IMR-90 (cell line): Measurements from ENCODE around the gene PLPP7. TPM values are rescaled to one million over a fixed set of nuclear protein-coding genes. Genes with fewer than 3 reads are reported as not detected.

Experiments
- ATAC-seq: fragments of 200-7000 bp; cut with Tn5 transposase; 2 replicates; pipeline ENCODE4 v1.9.1; 2020; ENCODE audit warnings: low read depth, mild to moderate bottlenecking, moderate library complexity
- BruUV-seq: library from RNA; stranded (reverse); fragments of 400-500 nt; replicated peaks from 2 replicates; lab custom pipeline; 2021; lab: Mats Ljungman, UMichigan
- CTCF ChIA-PET: fragments of 300-600 bp; formaldehyde crosslinking; extraction: SDS; loops from one replicate; lab custom pipeline; 2021; ENCODE audit warnings: antibody characterized with exemption; lab: Yijun Ruan, JAX
- POLR2A ChIA-PET: fragments of 300-600 bp; sonication (Branson Sonifier 250); formaldehyde crosslinking; loops from one replicate; lab custom pipeline; 2022; ENCODE audit warnings: antibody characterized with exemption; ENCODE audit not compliant: unreplicated experiment; lab: Charles Lee
- DNase-seq: peaks from one replicate; pipeline ENCODE4 v3.0.0; 2013
- H2AFZ ChIP-seq: replicated peaks from 2 replicates; pipeline ENCODE3; 2013; ENCODE audit warnings: low read length, mild to moderate bottlenecking; ENCODE audit not compliant: poor library complexity
- H2AK5ac ChIP-seq: 2 replicates; pipeline ENCODE4 v1.6.1; 2013; ENCODE audit warnings: low read depth, low read length, inconsistent platforms
- H2AK9ac ChIP-seq: replicated peaks from 2 replicates; pipeline ENCODE3; 2013; ENCODE audit warnings: mild to moderate bottlenecking, low read depth, low read length, moderate library complexity; ENCODE audit not compliant: poor library complexity
- H2BK120ac ChIP-seq: 2 replicates; pipeline ENCODE4 v1.6.1; 2013; ENCODE audit warnings: low read depth, low read length, inconsistent platforms
- H2BK15ac ChIP-seq: 3 replicates; pipeline ENCODE4 v1.6.1; 2013; ENCODE audit warnings: low read depth, low read length, inconsistent platforms
- H2BK20ac ChIP-seq: 2 replicates; pipeline ENCODE4 v1.6.1; 2013; ENCODE audit warnings: low read depth, mild to moderate bottlenecking, inconsistent platforms, low read length, moderate library complexity
- H2BK5ac ChIP-seq: 2 replicates; pipeline ENCODE4 v1.6.1; 2013; ENCODE audit warnings: mild to moderate bottlenecking, low read depth, low read length, inconsistent platforms; ENCODE audit not compliant: poor library complexity, severe bottlenecking
- H3K14ac ChIP-seq: replicated peaks from 2 replicates; pipeline ENCODE4 v1.6.1; 2013; ENCODE audit warnings: low read depth, low read length, inconsistent platforms
- H3K18ac ChIP-seq: 2 replicates; pipeline ENCODE4 v1.6.1; 2013; ENCODE audit warnings: low read depth, low read length, control low read depth
- H3K23ac ChIP-seq: 2 replicates; pipeline ENCODE4 v1.6.1; 2013; ENCODE audit warnings: low read depth, low read length, inconsistent platforms
- H3K27ac ChIP-seq: 2 replicates; pipeline ENCODE4 v1.5.1; 2013; ENCODE audit warnings: mild to moderate bottlenecking, control low read depth, low read length; ENCODE audit not compliant: insufficient read depth
- H3K27me3 ChIP-seq: 2 replicates; pipeline ENCODE4 v1.6.1; 2013; ENCODE audit warnings: low read length; ENCODE audit not compliant: control insufficient read depth, insufficient read depth
- H3K36me3 ChIP-seq: 2 replicates; pipeline ENCODE4 v1.6.1; 2013; ENCODE audit warnings: low read length, mixed read lengths; ENCODE audit not compliant: control insufficient read depth, insufficient read depth
- H3K4ac ChIP-seq: 2 replicates; pipeline ENCODE4 v1.6.1; 2013; ENCODE audit warnings: low read depth, low read length, inconsistent platforms
- H3K4me1 ChIP-seq: 2 replicates; pipeline ENCODE4 v1.6.1; 2013; ENCODE audit warnings: low read length, mixed read lengths; ENCODE audit not compliant: control insufficient read depth, insufficient read depth
- H3K4me2 ChIP-seq: 2 replicates; pipeline ENCODE4 v1.6.1; 2013; ENCODE audit warnings: low read depth, mild to moderate bottlenecking, control low read depth, low read length, moderate library complexity
- H3K4me3 ChIP-seq: 2 replicates; pipeline ENCODE4 v1.5.1; 2013; ENCODE audit warnings: low read depth, mild to moderate bottlenecking, control low read depth, low read length, moderate library complexity; ENCODE audit not compliant: insufficient read depth
- H3K56ac ChIP-seq: 2 replicates; pipeline ENCODE4 v1.6.1; 2013; ENCODE audit warnings: low read length, inconsistent platforms; ENCODE audit not compliant: insufficient read depth; ENCODE audit errors: extremely low read depth
- H3K79me1 ChIP-seq, 2 experiments: 2 replicates each; pipeline ENCODE4 v1.6.1; 2013; ENCODE audit warnings: low read length in 2 of 2, inconsistent platforms in 1 of 2, low read depth in 1 of 2
- H3K9ac ChIP-seq: 2 replicates; pipeline ENCODE4 v1.6.1; 2013; ENCODE audit warnings: low read depth, low read length, control low read depth
- H3K9me1 ChIP-seq: 2 replicates; pipeline ENCODE4 v1.6.1; 2013; ENCODE audit warnings: low read length, inconsistent platforms; ENCODE audit not compliant: insufficient read depth
- H3K9me3 ChIP-seq: 2 replicates; pipeline ENCODE4 v1.6.1; 2013; ENCODE audit warnings: low read length; ENCODE audit not compliant: control insufficient read depth, insufficient read depth
- H4K20me1 ChIP-seq: 2 replicates; pipeline ENCODE4 v1.6.1; 2013; ENCODE audit warnings: low read length, inconsistent platforms; ENCODE audit not compliant: insufficient read depth
- H4K5ac ChIP-seq: 2 replicates; pipeline ENCODE4 v1.6.1; 2013; ENCODE audit warnings: mild to moderate bottlenecking, low read depth, low read length, control low read depth
- H4K8ac ChIP-seq, 2 experiments: 2 replicates each; pipeline ENCODE4 v1.6.1; 2013; ENCODE audit warnings: low read depth in 2 of 2, low read length in 2 of 2, control low read depth in 1 of 2, inconsistent platforms in 1 of 2
- H4K91ac ChIP-seq: 2 replicates; pipeline ENCODE4 v1.6.1; 2013; ENCODE audit warnings: low read depth, low read length, inconsistent platforms; ENCODE audit not compliant: insufficient read depth
- CHD1 ChIP-seq: IDR thresholded peaks from 2 replicates; pipeline ENCODE4 v1.6.1; 2012; ENCODE audit warnings: low read depth, low read length, improper control_type of control experiment
- FOS ChIP-seq: fragments of 150-350 bp; IDR thresholded peaks from 2 replicates; pipeline ENCODE4 v1.6.1; 2016; ENCODE audit warnings: low read depth, low read length
- MXI1 ChIP-seq: IDR thresholded peaks from 2 replicates; pipeline ENCODE4 v1.6.1; 2012; ENCODE audit warnings: low read depth, mild to moderate bottlenecking, low read length, moderate library complexity, borderline replicate concordance
- POLR2A ChIP-seq: IDR thresholded peaks from 2 replicates; pipeline ENCODE4 v1.6.1; 2012; ENCODE audit warnings: mild to moderate bottlenecking, low read depth, low read length
- RCOR1 ChIP-seq: IDR thresholded peaks from 2 replicates; pipeline ENCODE4 v1.6.1; 2012; ENCODE audit warnings: mild to moderate bottlenecking, low read length, improper control_type of control experiment; ENCODE audit not compliant: insufficient replicate concordance
- WGBS, 2 experiments: methylation state at CpG; one replicate each; pipeline versions ENCODE4 v1.1.5 to v1.1.7; 2013; ENCODE audit warnings: missing lambda C conversion rate in 2 of 2; ENCODE audit not compliant: insufficient read length in 1 of 2; ENCODE audit errors: extremely low coverage in 2 of 2; 5-methylcytosine and 5-hydroxymethylcytosine counted together
- dilution Hi-C: fragments of 300-500 bp; cut with HindIII; formaldehyde crosslinking; loops from one replicate; pipeline ENCODE4 v1.14.3; 2018; ENCODE audit warnings: low sequenced_read_pairs; ENCODE audit not compliant: unreplicated experiment
- in situ Hi-C: fragments of 300-500 bp; cut with MboI; formaldehyde crosslinking; loops from 3 replicates; pipeline ENCODE4 v1.14.3; 2019; ENCODE audit warnings: low sequenced_read_pairs, inconsistent platforms, mixed read lengths
- intact Hi-C: fragments of 100-400 bp; cut with micrococcal nuclease; formaldehyde crosslinking; loops from 2 replicates; pipeline ENCODE4 v1.10.0; 2022
- polyA plus RNA-seq, 3 experiments: library from polyadenylated mRNA; depleted of rRNA; stranded (reverse); fragments of >200 nt; gene quantifications; 2 replicates each; pipeline ENCODE4 v1.2.3, GENCODE V29; 2012; ENCODE audit warnings: low replicate concordance in 1 of 3
- total RNA-seq: library from RNA; depleted of rRNA; stranded (reverse); fragments of >200 nt; gene quantifications from 2 replicates; pipeline ENCODE4 v1.2.3, GENCODE V29; 2012
- TF ChIP-seq, protein P1 (sequence below): conservative IDR thresholded peaks from 2 replicates; pipeline ENCODE4 v1.5.1; 2012; ENCODE audit warnings: mild to moderate bottlenecking, low read depth, low read length, improper control_type of control experiment
- TF ChIP-seq, protein P2 (sequence below): fragments of 150-350 bp; IDR thresholded peaks from 2 replicates; pipeline ENCODE4 v1.6.1; 2016; ENCODE audit warnings: low read depth, mild to moderate bottlenecking, low read length, moderate library complexity, borderline replicate concordance
- TF ChIP-seq, protein P3 (sequence below): fragments of 150-350 bp; IDR thresholded peaks from 2 replicates; pipeline ENCODE4 v1.6.1; 2017; ENCODE audit warnings: mild to moderate bottlenecking, antibody characterized with exemption, low read length, low read depth

Gene PLPP7
- total and polyA plus RNA-seq, 2 of the 4 experiments (the other 2 are of a cell fraction): 0.54 to 1.2 TPM

DNA sequence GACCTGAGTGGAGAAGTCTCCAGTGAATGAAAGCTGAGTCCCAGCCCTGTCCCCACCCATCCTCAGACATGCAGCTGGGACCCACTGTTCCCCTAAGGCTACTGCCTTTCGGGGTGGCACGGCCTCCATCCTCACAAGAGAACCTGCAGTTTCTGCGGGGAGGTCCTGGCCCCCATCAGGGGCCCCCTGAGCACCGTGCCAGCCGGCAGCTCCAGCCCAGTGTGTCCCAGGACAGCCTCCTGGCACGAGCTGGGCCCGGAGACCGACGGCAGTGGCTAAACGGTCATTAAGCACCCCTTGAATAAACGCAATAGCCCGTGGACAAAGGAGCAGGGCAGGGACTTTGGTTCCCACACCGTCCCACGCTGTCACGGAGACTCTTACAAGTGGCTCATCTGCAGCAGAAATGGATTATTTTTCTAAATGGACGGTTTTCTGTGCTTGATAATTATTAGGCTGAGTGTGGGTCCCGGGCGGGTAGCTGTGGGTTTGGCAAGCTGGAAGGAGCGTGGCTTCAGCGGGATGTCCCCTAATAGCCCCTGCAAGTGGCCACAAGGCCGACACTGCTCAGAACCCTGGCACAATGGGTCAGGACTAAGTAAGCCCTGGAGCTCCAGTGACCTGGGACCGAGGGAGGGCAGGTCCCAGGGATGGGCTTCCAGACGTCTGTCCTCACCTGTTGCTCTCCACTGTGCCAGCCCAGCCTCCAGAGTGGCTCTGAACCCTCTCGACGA, 30.7 kb upstream of the PLPP7 start:
- ATAC-seq (no peak), DNase-seq (no peak)
- peaks cover 2% of the 10 kb centered on the region; the same call in 1 of the 2 replicates for H3K27me3 ChIP-seq
- no peak overlapping the region for H2BK120ac ChIP-seq
- no peak overlapping the region for H4K5ac ChIP-seq
- BruUV-seq: no TSS peak
- H3K27ac ChIP-seq: no peak overlapping the region
- no peak overlapping the region for H2AK5ac ChIP-seq
- WGBS, 2 experiments: 76% methylated on average over 15 of the region's 25 CpGs; no CpG with 5 or more reads in 1 of the 2 experiments
- H2BK15ac ChIP-seq: no peak overlapping the region; the same call in 2 of the 3 replicates
- H3K4me2 ChIP-seq: no peak overlapping the region
- H4K91ac ChIP-seq: no peak overlapping the region
- ChIA-PET CTCF (no interaction called here), POLR2A (no interaction called here)
- dilution Hi-C loops: no loop called here
- H3K4ac ChIP-seq: no peak overlapping the region
- H3K56ac ChIP-seq: no peak overlapping the region
- peaks cover 6% of the 10 kb centered on the region; the same call in 1 of the 2 replicates for H3K9me1 ChIP-seq
- intact Hi-C loops: no loop called here
- H3K23ac ChIP-seq: no peak overlapping the region
- peaks cover 10% of the 10 kb centered on the region for H3K4me1 ChIP-seq
- no peak overlapping the region for H2BK20ac ChIP-seq
- 0 out of 4 replicates have a peak, but pooled peaks cover 0 to 2% of the 10 kb centered on the region in 2 experiments for H3K79me1 ChIP-seq
- H3K36me3 ChIP-seq: no peaks in the 10 kb centered on the region
- H4K8ac ChIP-seq: no peak overlapping the region
- H2AFZ ChIP-seq: no peak overlapping the region
- H3K14ac ChIP-seq: no peak overlapping the region
- H3K4me3 ChIP-seq: no peak overlapping the region
- no peaks in the 10 kb centered on the region for H4K20me1 ChIP-seq
- H3K9ac ChIP-seq: no peak overlapping the region
- TF ChIP-seq RCOR1 (no peak), CHD1 (no peak), POLR2A (no peak), FOS (no peak), MXI1 (no peak)
- TF ChIP-seq, protein P1, sequence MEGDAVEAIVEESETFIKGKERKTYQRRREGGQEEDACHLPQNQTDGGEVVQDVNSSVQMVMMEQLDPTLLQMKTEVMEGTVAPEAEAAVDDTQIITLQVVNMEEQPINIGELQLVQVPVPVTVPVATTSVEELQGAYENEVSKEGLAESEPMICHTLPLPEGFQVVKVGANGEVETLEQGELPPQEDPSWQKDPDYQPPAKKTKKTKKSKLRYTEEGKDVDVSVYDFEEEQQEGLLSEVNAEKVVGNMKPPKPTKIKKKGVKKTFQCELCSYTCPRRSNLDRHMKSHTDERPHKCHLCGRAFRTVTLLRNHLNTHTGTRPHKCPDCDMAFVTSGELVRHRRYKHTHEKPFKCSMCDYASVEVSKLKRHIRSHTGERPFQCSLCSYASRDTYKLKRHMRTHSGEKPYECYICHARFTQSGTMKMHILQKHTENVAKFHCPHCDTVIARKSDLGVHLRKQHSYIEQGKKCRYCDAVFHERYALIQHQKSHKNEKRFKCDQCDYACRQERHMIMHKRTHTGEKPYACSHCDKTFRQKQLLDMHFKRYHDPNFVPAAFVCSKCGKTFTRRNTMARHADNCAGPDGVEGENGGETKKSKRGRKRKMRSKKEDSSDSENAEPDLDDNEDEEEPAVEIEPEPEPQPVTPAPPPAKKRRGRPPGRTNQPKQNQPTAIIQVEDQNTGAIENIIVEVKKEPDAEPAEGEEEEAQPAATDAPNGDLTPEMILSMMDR: no peak
- TF ChIP-seq, protein P2, sequence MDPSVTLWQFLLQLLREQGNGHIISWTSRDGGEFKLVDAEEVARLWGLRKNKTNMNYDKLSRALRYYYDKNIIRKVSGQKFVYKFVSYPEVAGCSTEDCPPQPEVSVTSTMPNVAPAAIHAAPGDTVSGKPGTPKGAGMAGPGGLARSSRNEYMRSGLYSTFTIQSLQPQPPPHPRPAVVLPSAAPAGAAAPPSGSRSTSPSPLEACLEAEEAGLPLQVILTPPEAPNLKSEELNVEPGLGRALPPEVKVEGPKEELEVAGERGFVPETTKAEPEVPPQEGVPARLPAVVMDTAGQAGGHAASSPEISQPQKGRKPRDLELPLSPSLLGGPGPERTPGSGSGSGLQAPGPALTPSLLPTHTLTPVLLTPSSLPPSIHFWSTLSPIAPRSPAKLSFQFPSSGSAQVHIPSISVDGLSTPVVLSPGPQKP: no peak
- TF ChIP-seq, protein P3, sequence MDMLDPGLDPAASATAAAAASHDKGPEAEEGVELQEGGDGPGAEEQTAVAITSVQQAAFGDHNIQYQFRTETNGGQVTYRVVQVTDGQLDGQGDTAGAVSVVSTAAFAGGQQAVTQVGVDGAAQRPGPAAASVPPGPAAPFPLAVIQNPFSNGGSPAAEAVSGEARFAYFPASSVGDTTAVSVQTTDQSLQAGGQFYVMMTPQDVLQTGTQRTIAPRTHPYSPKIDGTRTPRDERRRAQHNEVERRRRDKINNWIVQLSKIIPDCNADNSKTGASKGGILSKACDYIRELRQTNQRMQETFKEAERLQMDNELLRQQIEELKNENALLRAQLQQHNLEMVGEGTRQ: no peak
- H3K18ac ChIP-seq: no peak overlapping the region
- in situ Hi-C loops: no loop called here
- no peaks in the 10 kb centered on the region for H3K9me3 ChIP-seq
- peak overlapping the region; percentile 57 for H2AK9ac ChIP-seq
- no peak overlapping the region for H2BK5ac ChIP-seq
